LNCAP (cell line): ENCODE measurements around the gene NIPA2.

Source experiments
- CTCF ChIP-seq: fragments of 450-650 bp; IDR thresholded peaks from 2 replicates; pipeline ENCODE4 v1.5.1; 2017; ENCODE audit warnings: mild to moderate bottlenecking

The NIPA2 gene

DNA sequence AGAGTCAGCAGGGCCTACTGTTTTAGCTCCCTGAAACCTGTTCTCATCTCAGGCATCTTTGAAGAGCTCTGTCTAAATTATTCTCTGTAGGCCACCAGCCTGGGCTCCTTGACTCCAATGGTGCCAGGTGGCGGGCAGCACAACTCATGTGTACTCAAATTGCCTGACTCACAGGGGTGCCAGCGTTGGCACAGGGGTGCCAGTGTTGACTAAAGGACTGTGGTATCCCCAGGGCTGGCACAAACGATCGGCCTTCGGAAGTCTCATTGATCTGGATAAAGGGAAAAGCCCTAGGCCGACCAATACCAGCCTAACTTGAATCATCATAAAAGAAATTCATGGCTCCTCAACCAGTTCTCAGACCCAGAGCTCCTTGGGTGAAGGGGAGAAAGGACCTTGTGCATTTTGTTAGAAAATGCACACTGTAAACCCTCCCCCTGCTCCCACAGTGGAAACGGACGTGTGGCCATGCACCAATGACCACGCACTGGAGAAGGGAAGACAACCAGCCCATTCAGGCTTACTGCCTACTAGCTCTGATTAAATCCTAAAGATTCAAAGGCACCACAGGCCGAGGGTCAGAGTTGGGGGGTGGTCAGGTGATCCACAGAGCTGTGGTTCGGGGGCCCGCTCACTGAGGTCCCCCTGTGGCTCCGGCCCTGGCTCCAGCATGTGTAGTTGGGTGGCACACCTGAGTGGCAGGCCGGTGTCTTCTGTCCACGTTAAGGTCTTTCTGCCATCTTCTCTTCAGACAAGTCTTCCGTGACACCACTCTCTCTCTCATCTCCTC, 68.9 kb downstream of the NIPA2 start:
- TF ChIP-seq CTCF: no peak

DNA sequence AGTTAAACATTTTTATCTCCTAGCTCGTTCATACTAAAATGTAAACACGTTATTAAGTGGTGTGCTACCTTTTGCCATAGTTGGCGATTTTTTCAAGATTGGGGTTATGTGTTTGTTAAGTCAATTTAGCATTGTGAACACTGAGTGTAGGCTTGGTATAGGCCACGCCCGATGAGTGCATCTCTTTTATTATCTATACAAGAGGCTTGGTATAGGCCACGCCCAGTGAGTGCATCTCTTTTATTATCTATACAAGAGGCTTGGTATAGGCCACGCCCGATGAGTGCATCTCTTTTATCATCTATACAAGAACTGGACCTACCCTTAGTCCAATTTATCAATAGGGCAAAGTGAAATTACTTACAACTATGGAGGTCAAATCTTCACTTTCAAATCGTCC, 70.4 kb downstream of the NIPA2 start:
- TF ChIP-seq CTCF: no peak

- TF ChIP-seq CTCF: no peak
Measured at GRCh38 chr15:22911306-22911705, 72.8 kb downstream of the NIPA2 start.

DNA sequence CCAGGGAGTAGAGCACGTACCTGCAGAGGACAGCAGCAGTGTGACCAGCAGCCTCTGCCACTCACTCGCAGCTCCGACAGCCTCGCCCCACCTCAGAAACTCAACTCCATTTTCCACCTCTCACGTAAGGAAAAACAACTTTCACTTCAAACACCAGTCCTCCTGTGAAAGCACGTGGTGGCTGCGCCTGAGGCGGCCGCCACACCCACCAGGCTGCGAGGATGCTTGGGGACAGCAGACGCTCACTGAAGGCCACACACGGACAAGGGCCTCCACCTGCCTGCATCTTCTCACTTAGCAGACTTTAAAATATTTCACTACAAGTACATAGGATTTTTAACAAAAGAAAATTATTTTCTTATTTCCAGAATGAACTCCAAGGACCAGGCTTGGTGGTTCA, 73.8 kb downstream of the NIPA2 start:
- TF ChIP-seq CTCF: no peak

DNA sequence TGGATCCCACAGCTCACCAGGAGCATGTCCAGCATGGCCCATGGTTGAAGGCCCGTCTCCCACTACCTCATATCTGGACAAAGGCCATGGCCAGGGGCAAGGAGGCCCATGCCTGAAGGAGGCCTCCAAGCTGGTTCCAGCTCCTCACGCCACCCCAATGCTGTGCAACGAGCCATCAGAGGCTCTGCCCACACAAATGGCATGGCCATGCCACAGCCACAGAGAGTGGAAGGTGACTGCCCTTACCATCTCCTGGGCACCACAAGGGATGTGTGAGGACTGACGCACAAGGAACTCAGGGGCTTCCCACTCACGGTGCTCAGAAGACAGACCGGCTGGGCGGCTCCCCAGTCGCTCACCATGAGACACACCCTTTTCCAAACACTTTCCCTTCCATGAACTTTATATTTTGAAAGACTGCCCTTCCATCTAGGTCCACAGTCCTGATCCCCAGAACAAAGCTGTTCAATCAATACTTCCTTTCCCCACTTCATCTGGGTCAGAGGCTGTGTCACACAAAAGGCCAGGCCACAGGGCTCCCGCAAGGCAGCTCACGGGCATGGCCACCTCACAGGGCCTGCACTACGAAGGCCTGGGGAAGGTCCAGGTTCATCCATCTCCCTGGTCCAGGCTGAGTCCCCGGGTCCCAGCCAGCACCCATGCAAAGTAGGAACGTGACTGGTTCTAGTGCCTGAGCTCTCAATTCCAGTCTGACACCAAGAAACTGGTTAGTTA, 75.3 kb downstream of the NIPA2 start:
- TF ChIP-seq CTCF: no peak

DNA sequence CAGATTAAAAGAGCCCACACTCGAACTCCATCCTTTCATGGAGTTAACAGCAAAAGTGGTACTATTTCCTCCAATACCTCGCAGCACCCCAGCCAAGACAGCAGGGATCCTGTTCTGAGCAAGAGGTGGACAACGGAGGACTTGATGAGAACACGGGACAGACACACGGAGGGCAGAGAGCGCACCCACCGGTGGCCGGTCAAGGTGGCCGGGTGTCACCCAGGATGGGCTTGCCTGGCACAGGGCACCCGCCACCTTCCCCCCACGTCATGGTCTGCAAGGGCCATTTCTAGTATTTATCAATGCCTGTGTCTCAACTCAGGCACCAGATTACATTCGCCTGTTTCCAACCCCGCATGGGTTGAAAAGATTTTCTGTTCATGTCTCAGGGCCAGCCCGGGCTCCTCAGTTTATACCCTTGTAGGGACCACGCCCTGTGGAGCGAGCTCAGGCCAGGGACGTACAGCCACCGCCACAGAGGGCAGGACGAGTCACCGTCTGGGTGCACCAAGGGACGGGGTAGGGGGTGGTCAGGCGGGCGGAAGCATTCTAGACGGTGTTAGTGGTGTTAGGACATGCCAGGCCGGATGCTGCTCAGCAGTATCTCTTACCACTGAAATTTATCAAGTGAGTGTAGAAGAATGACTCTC, 77.5 kb downstream of the NIPA2 start:
- TF ChIP-seq CTCF: no peak

DNA sequence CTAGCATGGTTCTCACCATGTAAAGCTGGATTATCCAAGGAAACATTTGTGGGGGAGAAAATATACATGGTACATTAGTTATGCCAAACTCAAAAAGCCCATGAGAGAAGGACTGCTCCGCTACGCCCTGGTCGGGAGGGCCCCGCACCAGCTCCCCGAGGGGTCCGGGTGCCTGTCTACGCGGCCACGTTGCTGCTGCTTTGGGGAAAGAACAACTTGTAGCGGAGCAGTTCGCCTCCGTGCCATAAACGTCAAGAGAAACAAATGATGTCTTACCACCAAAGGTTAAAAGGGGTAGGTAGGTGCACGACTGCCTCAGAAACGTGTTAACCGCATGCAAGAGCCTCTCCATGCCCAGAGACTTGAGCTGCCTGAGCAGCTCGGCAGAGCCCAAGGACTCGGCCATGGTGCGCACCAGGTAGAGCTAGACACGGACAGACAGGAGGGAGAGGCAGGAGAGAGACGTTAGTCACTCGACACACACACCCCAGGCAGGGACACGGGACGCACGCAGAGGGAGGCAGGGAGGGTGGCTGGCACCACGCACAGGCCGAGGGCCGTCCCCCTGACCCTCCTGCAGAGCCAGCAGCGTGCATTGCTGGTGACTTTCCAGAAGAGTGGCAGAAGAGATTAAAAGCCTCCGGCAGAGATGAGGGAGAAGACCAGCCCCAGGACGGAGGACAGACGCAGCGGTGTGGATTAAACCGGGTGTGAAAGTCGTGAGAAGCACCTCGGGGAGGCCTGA, 78.3 kb downstream of the NIPA2 start:
- TF ChIP-seq CTCF: no peak
